HepG2 (cell line): ENCODE data around the gene THBS2. TPM values are rescaled to one million over a fixed set of nuclear protein-coding genes. Genes with fewer than 3 reads are reported as not detected.

Experiments
- ATAC-seq: fragments of 200-7000 bp; cut with Tn5 transposase; 3 replicates; pipeline ENCODE4 v1.9.1; 2020; ENCODE audit warnings: mild to moderate bottlenecking, moderate library complexity
- BruUV-seq: library from RNA; stranded (reverse); fragments of 400-500 nt; replicated peaks from 2 replicates; lab custom pipeline; 2021; lab: Mats Ljungman, UMichigan
- CTCF ChIA-PET: fragments of 300-600 bp; formaldehyde crosslinking; extraction: SDS; loops from one replicate; lab custom pipeline; 2021; ENCODE audit warnings: low total read pairs, inconsistent platforms, low intra/inter-chr PET ratio; lab: Yijun Ruan, JAX
- POLR2A ChIA-PET: fragments of 350-600 bp; sonication (Branson Sonifier 250); formaldehyde crosslinking; loops from one replicate; lab custom pipeline; 2020; ENCODE audit warnings: antibody characterized with exemption, inconsistent platforms; lab: Yijun Ruan, JAX
- DNase-seq: peaks from one replicate; pipeline ENCODE4 v3.0.0-alpha.2; 2015; ENCODE audit warnings: low spot score
- FAIRE-seq: peaks from 3 replicates; lab custom pipeline; 2011; peaks lifted over from hg19 to GRCh38; lab: Jason Lieb, UNC
- H2AFZ ChIP-seq: one replicate; pipeline ENCODE4 v1.6.1; 2011; ENCODE audit warnings: low read length, inconsistent platforms
- H3K27ac ChIP-seq: fragments of 300-600 bp; 3 replicates; pipeline ENCODE4 v1.8.0; 2011; ENCODE audit warnings: mixed run types, mild to moderate bottlenecking, mixed read lengths, low read length, inconsistent platforms; ENCODE audit not compliant: insufficient read depth; ENCODE audit errors: extremely low read length
- H3K27me3 ChIP-seq, 2 experiments: fragments of 200-600 bp in 1 of 2; 2 replicates in 1 of 2; 3 replicates in 1 of 2; pipeline versions ENCODE4 v1.6.0 to v1.8.0; 2011; ENCODE audit warnings: low read length in 2 of 2, mild to moderate bottlenecking in 2 of 2, moderate library complexity in 2 of 2, inconsistent platforms in 1 of 2; ENCODE audit not compliant: insufficient read depth in 2 of 2, control insufficient read depth in 1 of 2
- H3K36me3 ChIP-seq, 2 experiments: fragments of 200-600 bp in 1 of 2; replicated peaks in 1 of 2; 2 replicates in 1 of 2; 3 replicates in 1 of 2; pipeline versions ENCODE4 v1.5.1 to v1.8.0; 2011; ENCODE audit warnings: low read length in 2 of 2, inconsistent platforms in 1 of 2; ENCODE audit not compliant: insufficient read depth in 2 of 2, control insufficient read depth in 1 of 2
- H3K4me1 ChIP-seq: 2 replicates; pipeline ENCODE4 v1.5.1; 2012; ENCODE audit warnings: low read length, inconsistent platforms; ENCODE audit not compliant: insufficient read depth
- H3K4me2 ChIP-seq: 2 replicates; pipeline ENCODE4 v1.6.0; 2011; ENCODE audit warnings: low read depth, low read length, inconsistent platforms
- H3K4me3 ChIP-seq, 3 experiments: fragments of 200-600 bp in 1 of 3; sonication (generic), shearing (Covaris generic) in 1 of 3; replicated peaks in 1 of 3; 2 replicates each; pipeline ENCODE4 v1.5.1; 2011 to 2016; ENCODE audit warnings: low read length in 3 of 3, inconsistent platforms in 2 of 3, low read depth in 2 of 3, mild to moderate bottlenecking in 2 of 3, control low read depth in 1 of 3, mixed read lengths in 1 of 3; ENCODE audit not compliant: insufficient read depth in 1 of 3
- H3K79me2 ChIP-seq: one replicate; pipeline ENCODE4 v1.6.1; 2011; ENCODE audit warnings: low read length, inconsistent platforms; ENCODE audit not compliant: insufficient read depth
- H3K9ac ChIP-seq: 2 replicates; pipeline ENCODE4 v1.6.0; 2011; ENCODE audit warnings: mild to moderate bottlenecking, low read depth, low read length, inconsistent platforms; ENCODE audit not compliant: insufficient read depth
- H3K9me3 ChIP-seq: 2 replicates; pipeline ENCODE4 v1.5.1; 2012; ENCODE audit warnings: mild to moderate bottlenecking, low read length
- H4K20me1 ChIP-seq: 2 replicates; pipeline ENCODE4 v1.6.0; 2011; ENCODE audit warnings: inconsistent platforms, mild to moderate bottlenecking, low read length, moderate library complexity; ENCODE audit not compliant: insufficient read depth
- ONECUT2 ChIP-seq: sonication (generic); formaldehyde crosslinking; IDR thresholded peaks from 2 replicates; pipeline ENCODE4 v1.4.0; 2020; ENCODE audit warnings: missing genetic modification reagents
- PCBP1 ChIP-seq: fragments of 200-400 bp; formaldehyde crosslinking; IDR thresholded peaks from 2 replicates; pipeline ENCODE4 v1.6.1; 2017; ENCODE audit warnings: mild to moderate bottlenecking, low read depth, low read length, borderline replicate concordance
- RBFOX2 ChIP-seq: fragments of 200-400 bp; formaldehyde crosslinking; IDR thresholded peaks from 2 replicates; pipeline ENCODE4 v1.6.1; 2017; ENCODE audit warnings: low read depth, mild to moderate bottlenecking, low read length
- SOX5 ChIP-seq: IDR thresholded peaks from 2 replicates; pipeline ENCODE4 v1.6.1; 2016; ENCODE audit warnings: borderline replicate concordance
- SP2 ChIP-seq: sonication (generic); formaldehyde crosslinking; IDR thresholded peaks from 2 replicates; pipeline ENCODE4 v1.5.1; 2020; ENCODE audit warnings: mild to moderate bottlenecking, missing genetic modification reagents
- WGBS: methylation state at CpG from one replicate; pipeline ENCODE4 v1.1.6; 2017; ENCODE audit warnings: low lambda C conversion rate; 5-methylcytosine and 5-hydroxymethylcytosine counted together
- in situ Hi-C: cut with HindIII; loops from 2 replicates; pipeline ENCODE4 v1.10.0; 2017; ENCODE audit warnings: low pct_unique_long_range_greater_than_20kb; ENCODE audit not compliant: extremely low pct_ligation_motif_present
- intact Hi-C: fragments of 100-400 bp; cut with micrococcal nuclease; formaldehyde crosslinking; loops from one replicate; pipeline ENCODE4 v1.10.0; 2022; ENCODE audit not compliant: unreplicated experiment
- polyA plus RNA-seq, 8 experiments: library from polyadenylated mRNA; depleted of rRNA in 3 of 8; stranded (reverse) in 7 of 8; unstranded in 1 of 8; fragments of >200 nt; fragmentation: Illumina TruSeq in 4 of 8; extraction: Trizol in 4 of 8; gene quantifications; 2 replicates each; pipeline versions ENCODE4 v1.2.1 to v1.2.3, GENCODE V29; 2011 to 2016; ENCODE audit warnings: low read depth in 4 of 8, missing spikeins in 1 of 8, mixed read lengths in 1 of 8; ENCODE audit not compliant: insufficient read depth in 1 of 8
- total RNA-seq, 5 experiments: library from RNA; depleted of rRNA; stranded (reverse); fragments of >200 nt; fragmentation: Illumina TruSeq; extraction: Trizol; gene quantifications; 2 replicates each; pipeline ENCODE4 v1.2.3, GENCODE V29; 2016; ENCODE audit warnings: low read depth in 1 of 5
- TF ChIP-seq, protein P1 (sequence below): sonication (generic); formaldehyde crosslinking; IDR thresholded peaks from 2 replicates; pipeline ENCODE4 v1.4.0; 2020; ENCODE audit warnings: low read depth, missing genetic modification reagents
- TF ChIP-seq, protein P2 (sequence below): fragments of 450-650 bp; IDR thresholded peaks from 2 replicates; pipeline ENCODE4 v1.6.1; 2016

Gene THBS2
- total and polyA plus RNA-seq, 2 of the 13 experiments (the other 11 are each of a cell fraction or from before 2014, with no cell fraction given) = 0.12 to 0.15 TPM

DNA sequence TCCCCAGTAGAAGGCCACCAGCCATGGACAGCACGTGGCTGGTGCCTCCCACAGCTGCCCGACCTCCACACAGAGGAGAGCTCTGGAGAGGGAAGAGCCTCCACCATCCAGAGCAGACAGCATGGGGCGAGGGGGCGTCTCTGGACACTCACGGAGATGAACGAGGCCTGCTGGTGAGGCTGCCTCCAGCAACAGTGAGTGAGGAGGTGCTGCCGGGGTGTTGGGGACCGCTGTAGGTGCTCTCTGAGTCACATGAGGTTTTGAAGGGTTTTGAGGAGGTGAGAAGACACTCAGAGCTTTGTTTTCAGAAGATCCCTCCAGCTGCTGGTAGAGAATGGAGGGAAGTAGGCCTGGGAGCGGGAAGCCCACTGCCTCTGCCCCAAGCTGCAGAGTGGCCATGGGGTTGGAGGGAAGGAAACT lies 65.6 kb downstream of the THBS2 start:
- BruUV-seq = no TSS peak
- no peak for DNase-seq
- in situ Hi-C loops = no loop called here
- Histone ChIP-seq H3K4me2 (no peak overlapping the region), H3K27me3 (peaks cover 10 to 72% of the 10 kb centered on the region in 2 experiments; a peak in 4 of 5 replicates), H3K4me1 (no peaks in the 10 kb centered on the region)
- ChIA-PET CTCF (no interaction called here), POLR2A (no interaction called here)
- no peak for FAIRE-seq
- TF ChIP-seq, protein P1, sequence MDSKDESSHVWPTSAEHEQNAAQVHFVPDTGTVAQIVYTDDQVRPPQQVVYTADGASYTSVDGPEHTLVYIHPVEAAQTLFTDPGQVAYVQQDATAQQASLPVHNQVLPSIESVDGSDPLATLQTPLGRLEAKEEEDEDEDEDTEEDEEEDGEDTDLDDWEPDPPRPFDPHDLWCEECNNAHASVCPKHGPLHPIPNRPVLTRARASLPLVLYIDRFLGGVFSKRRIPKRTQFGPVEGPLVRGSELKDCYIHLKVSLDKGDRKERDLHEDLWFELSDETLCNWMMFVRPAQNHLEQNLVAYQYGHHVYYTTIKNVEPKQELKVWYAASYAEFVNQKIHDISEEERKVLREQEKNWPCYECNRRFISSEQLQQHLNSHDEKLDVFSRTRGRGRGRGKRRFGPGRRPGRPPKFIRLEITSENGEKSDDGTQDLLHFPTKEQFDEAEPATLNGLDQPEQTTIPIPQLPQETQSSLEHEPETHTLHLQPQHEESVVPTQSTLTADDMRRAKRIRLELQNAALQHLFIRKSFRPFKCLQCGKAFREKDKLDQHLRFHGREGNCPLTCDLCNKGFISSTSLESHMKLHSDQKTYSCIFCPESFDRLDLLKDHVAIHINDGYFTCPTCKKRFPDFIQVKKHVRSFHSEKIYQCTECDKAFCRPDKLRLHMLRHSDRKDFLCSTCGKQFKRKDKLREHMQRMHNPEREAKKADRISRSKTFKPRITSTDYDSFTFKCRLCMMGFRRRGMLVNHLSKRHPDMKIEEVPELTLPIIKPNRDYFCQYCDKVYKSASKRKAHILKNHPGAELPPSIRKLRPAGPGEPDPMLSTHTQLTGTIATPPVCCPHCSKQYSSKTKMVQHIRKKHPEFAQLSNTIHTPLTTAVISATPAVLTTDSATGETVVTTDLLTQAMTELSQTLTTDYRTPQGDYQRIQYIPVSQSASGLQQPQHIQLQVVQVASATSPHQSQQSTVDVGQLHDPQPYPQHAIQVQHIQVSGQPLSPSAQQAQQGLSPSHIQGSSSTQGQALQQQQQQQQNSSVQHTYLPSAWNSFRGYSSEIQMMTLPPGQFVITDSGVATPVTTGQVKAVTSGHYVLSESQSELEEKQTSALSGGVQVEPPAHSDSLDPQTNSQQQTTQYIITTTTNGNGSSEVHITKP = no peak
- TF ChIP-seq SOX5 (CRISPR knock-in tag) (no peak), PCBP1 (no peak), ONECUT2 (CRISPR knock-in tag) (no peak), RBFOX2 (no peak), SP2 (CRISPR knock-in tag) (no peak)
- TF ChIP-seq, protein P2, sequence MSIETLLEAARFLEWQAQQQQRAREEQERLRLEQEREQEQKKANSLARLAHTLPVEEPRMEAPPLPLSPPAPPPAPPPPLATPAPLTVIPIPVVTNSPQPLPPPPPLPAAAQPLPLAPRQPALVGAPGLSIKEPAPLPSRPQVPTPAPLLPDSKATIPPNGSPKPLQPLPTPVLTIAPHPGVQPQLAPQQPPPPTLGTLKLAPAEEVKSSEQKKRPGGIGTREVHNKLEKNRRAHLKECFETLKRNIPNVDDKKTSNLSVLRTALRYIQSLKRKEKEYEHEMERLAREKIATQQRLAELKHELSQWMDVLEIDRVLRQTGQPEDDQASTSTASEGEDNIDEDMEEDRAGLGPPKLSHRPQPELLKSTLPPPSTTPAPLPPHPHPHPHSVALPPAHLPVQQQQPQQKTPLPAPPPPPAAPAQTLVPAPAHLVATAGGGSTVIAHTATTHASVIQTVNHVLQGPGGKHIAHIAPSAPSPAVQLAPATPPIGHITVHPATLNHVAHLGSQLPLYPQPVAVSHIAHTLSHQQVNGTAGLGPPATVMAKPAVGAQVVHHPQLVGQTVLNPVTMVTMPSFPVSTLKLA = no peak
- TF ChIP-seq, all 625 proteins: peak for 0
- no peak overlapping the region for H3K4me3 ChIP-seq
- WGBS = 3% methylated on average over 3 of the region's 9 CpGs
- peak; percentile 43; the same call in 2 of the 3 replicates for ATAC-seq
- no peaks in the 10 kb centered on the region for H3K79me2 ChIP-seq
- no peaks in the 10 kb centered on the region for H3K36me3 ChIP-seq
- no peaks in the 10 kb centered on the region for H3K9me3 ChIP-seq
- H3K27ac ChIP-seq = no peak overlapping the region
- no peaks in the 10 kb centered on the region for H4K20me1 ChIP-seq
- H3K9ac ChIP-seq = no peak overlapping the region
- intact Hi-C loops = no loop called here
- H2AFZ ChIP-seq = no peak overlapping the region
